Prostate gland (tissue), 2 donors: ENCODE results near the gene PRR5.

Experiments used
- POLR2AphosphoS5 ChIP-seq: sonication (generic); formaldehyde crosslinking; IDR thresholded peaks from one replicate; pipeline ENCODE4 v1.6.1; 2017; ENCODE audit warnings: antibody characterized with exemption
- TF ChIP-seq, protein P1 (sequence below), 4 experiments: fragments of 200-600 bp in 2 of 4; fragments of 450-650 bp in 2 of 4; sonication (generic) in 2 of 4; IDR thresholded peaks; 1 replicate in 3 of 4; 2 replicates in 1 of 4; pipeline ENCODE4 v1.5.1; 2016 to 2019; ENCODE audit warnings: antibody characterized with exemption in 4 of 4, mild to moderate bottlenecking in 2 of 4, moderate library complexity in 2 of 4

GRCh38 chr22:44722611-44723010 lies 20.6 kb downstream of the PRR5 start:
- TF ChIP-seq, protein P1, sequence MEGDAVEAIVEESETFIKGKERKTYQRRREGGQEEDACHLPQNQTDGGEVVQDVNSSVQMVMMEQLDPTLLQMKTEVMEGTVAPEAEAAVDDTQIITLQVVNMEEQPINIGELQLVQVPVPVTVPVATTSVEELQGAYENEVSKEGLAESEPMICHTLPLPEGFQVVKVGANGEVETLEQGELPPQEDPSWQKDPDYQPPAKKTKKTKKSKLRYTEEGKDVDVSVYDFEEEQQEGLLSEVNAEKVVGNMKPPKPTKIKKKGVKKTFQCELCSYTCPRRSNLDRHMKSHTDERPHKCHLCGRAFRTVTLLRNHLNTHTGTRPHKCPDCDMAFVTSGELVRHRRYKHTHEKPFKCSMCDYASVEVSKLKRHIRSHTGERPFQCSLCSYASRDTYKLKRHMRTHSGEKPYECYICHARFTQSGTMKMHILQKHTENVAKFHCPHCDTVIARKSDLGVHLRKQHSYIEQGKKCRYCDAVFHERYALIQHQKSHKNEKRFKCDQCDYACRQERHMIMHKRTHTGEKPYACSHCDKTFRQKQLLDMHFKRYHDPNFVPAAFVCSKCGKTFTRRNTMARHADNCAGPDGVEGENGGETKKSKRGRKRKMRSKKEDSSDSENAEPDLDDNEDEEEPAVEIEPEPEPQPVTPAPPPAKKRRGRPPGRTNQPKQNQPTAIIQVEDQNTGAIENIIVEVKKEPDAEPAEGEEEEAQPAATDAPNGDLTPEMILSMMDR (IDR thresholded peaks at IDR 0.05): no peak
- TF ChIP-seq POLR2AphosphoS5: no peak
